Dermis microvascular lymphatic vessel endothelial cell (primary cell): Measurements from ENCODE around the gene ERC1. TPM values are rescaled to one million over a fixed set of nuclear protein-coding genes. Genes with fewer than 3 reads are reported as not detected.
"Not testable (repeated sequence)": the region's sequence is repeated elsewhere in the genome, so short reads cannot be mapped to it uniquely, and the experiment has no call there.

Source experiments
- DNase-seq, 2 donors: peaks; one replicate each; pipeline versions ENCODE4 v3.0.0 to v3.0.0-alpha.2; 2010; ENCODE audit warnings: low read depth in 2 of 2
- total RNA-seq: library from RNA; depleted of rRNA; stranded (reverse); fragments of >200 nt; gene quantifications from 2 replicates; pipeline ENCODE4 v1.2.1, GENCODE V29; 2014

ERC1 gene
- total RNA-seq, 1 donor from 2014 or later: 18.4 TPM

DNA sequence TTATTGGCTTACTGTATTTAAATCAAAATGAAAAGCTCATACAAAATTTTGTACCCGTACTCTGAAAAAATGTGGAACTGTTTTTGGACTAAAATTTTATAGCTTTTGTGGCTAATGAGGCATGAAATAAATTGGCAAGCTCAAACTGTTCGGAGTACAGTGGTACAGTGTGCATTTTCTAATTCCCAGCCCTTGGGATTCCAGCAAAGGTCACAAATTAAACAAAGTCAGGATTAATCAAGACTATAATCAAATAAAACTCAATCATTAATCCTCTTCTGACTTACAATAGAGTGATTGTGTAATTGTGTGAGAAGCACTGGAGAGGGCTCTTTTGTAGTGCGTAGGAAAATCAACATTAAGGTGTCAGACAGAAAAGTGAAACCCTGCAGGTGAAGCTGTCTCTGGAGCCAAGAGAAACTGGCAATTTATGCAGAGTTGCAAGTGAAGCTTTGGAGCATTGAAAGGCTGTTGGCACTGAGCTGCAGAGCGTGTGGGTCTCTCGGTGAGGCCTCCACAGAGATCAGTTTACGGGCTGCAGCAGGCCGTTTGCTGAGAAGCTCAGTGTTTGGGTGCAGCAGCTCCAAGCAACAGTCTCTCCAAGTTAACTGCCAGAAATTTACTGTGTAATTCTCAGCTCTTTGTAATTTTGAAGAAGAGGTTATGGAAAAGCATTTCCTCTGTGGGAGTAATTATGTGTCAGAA is 327.5 kb downstream of the ERC1 start:
- no peak for DNase-seq

DNA sequence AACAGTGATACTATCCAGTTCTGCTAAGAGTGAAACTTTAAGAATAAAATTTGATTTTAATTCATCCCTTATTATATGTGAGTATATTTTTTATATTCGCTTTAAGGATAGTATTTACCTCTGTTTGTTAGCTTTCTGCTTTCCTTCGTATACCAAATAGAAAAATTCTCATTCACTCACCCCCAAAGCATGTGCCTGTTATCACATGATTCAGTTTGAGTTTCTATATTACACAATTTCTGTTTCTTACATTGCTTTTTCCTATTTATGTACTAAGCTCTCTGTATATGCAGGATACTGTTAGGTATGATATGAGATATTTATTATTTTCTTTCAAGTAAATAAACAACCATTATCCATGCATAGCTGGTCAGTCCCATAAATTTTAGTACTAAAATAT is 328.2 kb downstream of the ERC1 start:
- DNase-seq: no peak

DNA sequence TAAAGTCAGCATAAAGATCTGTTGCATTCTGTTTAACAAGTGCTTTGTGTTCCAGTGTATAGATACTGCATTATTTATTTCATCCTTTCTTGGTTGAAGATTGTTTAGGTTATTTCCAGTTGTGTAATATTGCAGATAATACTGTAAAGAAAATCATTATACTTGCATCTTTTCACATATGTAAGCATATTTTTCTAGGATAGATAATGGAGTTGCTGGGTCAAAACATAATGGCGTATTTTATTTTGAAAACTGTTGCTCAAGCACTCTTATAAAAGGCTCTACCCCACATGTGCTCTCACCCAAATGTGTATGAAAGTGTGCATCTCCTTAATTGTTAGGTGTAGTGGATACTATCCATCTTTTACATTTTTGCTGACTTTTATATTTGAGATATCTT is 329.0 kb downstream of the ERC1 start:
- DNase-seq: no peak

DNA sequence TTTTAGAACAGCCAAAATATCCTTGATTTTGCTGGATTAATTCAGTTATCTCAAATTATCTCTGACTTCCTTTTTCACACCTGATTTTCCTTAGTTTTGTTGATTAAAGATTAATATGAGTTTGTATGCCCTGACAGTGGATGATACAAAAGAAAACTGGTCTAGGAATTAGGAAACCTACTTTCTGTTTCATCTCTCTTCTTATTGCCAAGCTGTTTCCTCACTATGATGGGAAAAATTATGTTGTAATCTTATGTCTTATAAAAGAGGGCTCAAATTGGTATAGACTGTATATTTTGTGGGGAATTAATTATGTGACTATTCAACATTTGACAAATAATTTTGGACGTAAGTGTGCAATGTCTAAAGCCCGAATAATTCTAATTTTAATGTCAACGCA is 331.8 kb downstream of the ERC1 start:
- no peak for DNase-seq

DNA sequence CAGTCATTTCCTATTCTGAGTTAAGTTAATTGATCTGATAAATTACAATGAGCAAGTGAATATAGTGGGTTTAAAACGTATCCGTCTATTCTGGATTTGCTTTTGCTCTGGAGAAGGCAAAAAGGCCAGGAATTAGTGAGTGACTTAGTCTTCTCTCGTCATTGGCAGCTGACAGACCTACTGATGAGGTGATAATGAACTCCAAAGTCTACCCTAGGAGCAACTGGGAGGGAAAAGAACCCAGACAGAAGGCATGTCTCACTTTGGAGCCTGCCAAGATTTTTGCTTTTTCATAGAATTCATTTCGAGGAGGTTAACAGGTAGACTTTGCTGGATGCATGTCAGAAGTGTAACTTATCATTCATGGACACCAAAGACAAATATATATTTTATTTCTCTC is 333.1 kb downstream of the ERC1 start:
- DNase-seq: no peak

DNA sequence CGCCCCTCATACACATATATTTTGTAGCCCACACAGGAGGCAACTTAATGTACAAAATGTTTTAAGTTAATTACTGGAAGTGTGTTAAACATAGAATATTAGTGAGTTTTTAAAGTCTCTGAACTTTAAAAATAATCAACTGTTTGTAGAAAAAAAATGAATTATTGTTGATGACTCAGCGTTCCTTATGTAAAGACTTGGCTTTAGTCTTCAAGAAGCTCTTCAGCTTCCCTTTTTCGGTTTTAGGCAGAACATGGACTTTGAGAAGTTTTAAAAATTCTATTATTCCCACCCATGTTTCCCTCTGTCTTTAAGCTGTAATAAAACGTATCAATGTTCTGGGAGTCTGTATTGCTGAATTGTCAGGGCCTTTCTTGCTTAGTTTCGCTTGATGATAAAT is 333.9 kb downstream of the ERC1 start:
- no peak for DNase-seq

DNA sequence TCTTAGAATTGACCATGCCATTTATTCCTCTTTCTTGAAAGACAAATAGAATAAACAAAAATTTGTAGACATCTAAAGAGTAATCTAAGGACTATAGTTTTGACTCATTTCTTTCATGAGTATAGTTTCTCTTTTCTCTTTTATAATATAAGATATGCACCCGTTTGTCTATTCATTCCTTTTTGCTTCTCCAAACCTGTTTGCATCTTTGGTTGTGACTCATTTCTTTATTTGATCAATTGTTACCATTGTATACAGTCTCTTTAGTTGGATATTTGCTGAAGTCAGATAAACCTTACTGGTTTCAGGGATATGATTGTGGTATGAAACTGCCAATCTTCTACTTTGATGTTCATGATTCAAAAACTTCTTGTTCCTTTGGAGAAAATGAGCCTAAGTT is 334.6 kb downstream of the ERC1 start:
- DNase-seq: no peak

DNA sequence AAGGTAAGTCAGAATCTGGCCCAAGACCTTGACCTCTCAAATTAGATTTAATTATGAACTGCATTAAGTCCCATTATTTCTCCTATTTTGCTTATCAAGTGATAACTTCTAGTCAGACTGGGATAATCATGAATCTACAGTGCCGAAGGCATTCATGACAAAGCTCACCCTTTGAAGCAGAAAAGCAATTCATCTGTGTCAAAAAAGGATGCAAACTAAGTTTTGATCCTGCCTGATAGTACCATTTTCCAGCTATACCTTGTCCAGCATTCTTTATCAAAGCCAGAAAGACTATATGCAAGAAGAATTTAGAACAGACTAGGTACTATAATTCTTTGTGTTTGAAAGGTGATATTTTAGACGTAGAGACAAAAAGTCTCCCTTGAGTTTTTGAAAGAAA is 335.2 kb downstream of the ERC1 start:
- DNase-seq: no peak

DNA sequence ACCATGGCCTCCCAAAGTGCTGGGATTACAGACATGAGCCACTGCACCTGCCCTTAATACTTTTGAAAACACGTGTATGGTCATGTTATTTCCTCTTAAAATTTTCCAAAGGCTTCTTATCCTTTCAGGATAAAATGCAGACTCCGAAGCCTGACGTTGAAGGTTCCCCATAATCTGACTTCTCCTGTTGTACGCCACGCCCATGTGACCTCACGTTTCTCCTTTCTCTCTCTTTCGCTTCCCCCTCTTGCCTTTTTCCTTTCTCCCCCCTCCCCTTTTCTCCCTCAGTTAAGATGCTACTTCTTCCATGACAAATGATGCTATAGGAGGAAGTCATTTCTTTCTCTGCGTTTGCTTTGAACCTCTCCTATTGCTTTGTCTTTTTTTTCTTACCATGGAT is 337.4 kb downstream of the ERC1 start:
- DNase-seq: no peak

DNA sequence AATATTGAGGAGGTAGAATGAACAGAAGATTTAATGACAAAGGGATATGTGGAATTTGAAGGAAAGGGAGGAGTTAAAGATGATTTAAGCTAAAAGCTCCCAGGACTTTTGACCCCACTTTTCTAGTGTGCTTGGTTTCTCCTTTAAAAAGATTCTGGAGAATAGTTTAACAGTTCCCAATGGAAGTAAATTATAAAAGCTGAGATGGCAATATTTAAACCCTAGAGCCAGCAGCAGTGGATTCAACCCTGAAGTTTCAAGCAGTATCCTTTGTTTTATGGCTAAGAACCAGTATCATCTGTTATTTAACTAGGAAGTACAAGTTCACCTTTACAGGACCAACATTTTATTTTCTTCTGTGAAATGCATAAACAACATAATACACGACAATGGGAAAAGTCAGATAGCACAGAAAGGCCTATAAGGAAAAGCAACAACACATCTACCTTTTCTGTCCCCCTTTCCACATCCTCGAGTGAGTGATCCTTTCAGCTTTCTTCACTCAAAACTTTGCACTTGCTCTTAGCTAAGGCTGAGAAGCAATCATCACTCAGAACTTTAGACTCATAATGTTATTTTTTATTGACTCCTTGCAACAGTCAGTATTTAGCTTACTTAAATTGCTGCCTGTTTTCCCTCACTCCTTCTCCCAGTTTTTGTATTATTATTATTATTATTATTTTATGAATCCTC is 338.9 kb downstream of the ERC1 start:
- no peak for DNase-seq

DNA sequence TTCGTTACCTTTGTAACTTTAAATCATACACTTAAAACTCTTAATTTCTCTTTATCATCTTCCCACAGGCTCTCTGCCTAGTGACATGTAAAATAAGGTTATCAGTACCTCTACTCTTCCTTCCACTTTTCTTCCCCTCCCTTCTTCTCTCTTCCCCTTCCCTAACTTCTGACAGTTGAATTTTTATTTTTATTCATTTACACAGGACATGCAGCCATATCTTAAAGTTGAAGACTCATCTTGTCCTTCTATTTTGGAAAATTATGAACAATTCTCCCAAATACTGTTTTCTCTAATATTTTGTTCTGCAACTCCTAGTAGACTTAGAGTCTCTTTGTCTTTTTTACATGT is 339.4 kb downstream of the ERC1 start:
- DNase-seq: no peak

DNA sequence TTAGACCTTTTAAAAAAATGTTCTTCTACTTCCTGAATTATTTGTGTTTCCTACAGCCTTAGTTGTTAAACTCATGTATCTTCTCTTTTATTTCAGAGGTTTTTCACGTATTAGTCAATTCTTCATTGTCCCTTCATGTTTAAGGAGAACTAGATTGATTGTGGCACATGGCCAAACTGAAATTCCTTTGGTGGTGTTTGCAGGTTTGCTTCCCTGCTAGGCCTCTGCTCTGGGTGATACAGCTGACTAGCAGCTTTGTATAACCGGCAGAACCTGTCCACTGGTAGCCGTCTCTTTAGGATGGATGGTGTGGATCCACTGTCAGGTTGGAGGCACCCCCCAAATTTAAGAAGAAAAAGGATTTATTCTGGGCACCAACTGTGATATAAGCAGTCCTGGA is 341.3 kb downstream of the ERC1 start:
- no peak for DNase-seq

DNA sequence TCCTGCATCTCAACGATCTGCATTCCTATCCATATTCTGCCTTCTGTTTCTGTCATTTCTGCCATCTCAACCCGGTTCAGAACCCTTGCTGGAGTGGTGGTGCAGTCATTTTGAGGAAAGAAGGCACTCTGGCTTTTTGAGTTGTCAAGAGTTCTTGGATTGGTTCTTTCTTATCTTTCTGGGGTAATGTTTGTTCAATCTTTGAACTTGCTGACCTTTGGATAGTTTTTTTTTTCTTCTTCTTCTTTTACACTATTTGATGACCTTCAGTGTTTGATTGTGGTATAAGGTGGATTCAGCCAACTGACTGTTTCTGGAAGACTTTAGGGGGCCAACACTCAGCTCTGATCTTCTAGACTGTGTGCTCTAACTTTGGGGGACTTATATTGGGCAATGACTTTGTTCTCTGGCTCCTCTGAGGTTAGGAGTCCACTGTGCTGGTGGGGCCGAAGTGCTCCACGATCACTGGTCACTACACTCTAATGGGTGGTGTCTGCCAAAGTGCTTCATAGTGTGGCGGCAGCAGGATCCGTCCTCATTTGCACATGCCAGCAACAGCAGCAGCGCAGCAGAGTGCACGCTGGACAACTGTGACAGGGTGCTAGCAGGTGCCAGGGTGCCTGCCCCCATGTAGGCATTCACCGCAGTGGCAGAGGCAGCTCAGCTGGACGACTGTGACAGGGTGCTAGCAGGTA is 347.6 kb downstream of the ERC1 start:
- DNase-seq: no peak

DNA sequence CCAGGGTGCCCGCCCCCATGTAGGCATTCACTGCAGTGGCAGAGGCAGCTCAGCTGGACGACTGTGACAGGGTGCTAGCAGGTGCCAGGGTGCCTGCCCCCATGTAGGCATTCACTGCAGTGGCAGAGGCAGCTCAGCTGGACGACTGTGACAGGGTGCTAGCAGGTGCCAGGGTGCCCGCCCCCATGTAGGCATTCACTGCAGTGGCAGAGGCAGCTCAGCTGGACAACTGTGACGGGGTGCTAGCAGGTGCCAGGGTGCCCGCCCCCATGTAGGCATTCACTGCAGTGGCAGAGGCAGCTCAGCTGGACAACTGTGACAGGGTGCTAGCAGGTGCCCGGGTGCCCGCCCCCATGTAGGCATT is 348.1 kb downstream of the ERC1 start:
- not testable (repeated sequence) for DNase-seq

DNA sequence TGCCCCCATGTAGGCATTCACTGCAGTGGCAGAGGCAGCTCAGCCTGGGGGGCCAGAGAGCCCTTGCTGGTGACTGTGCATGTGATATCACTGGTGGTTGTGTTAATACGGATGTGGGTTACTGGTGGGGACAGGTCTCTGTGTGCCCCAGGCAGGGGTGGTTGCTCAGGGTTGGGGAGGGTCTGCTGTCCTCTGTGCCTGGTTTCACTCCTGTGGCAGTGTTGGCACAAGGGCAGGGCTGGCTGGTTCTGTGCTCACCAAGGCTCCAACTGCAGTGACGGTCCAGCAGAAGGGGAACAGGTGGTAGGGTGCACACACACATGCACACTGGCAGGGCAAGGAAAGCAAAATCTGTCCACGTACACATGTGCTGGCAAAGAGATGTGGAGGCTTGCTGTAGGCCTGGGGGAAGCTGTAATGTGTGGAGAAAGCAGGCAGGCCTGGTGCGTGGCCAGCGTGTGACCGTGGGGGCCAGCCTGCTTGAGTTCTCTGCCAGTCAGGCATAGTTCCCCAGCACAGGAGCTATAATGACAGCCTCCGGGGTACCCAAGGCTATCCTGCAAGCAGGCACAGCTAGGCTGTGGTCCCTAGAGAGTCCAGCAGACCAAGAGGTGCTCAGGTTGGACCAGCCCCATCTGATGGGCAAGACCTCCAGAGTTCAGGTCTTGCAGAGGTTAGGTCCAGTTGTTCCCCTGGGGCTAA is 348.7 kb downstream of the ERC1 start:
- no peak for DNase-seq

DNA sequence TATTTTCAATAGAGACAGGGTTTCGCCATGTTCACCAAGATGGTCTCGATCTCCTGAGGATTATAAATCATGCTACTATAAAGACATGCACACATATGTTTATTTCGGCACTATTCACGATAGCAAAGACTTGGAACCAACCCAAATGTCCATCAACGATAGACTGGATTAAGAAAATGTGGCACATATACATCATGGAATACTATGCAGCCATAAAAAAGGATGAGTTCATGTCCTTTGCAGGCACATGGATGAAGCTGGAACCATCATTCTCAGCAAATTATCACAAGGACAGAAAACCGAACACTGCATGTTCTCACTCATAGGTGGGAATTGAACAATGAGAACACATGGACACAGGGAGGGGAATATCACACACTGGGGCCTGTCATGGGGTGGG is 350.2 kb downstream of the ERC1 start:
- DNase-seq: not testable (repeated sequence)

DNA sequence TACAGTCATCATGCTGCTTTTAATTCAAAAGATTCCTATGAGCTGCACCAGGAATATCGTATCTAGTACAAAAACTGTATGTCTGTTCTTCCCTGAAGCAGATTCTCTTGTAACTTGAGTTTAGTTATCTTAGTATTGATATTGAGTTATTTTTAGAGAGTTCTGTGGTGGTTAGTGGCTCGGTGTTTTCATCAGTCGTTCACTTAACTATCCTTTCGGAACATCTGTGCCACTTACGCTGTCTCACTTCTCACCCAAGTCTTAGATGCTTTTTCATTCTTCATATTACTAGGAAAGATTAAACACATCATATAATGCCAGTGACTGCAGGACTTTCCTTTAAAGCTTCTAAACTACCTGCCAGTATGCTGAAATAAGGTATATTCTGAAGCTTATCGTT is 352.4 kb downstream of the ERC1 start:
- DNase-seq: no peak

DNA sequence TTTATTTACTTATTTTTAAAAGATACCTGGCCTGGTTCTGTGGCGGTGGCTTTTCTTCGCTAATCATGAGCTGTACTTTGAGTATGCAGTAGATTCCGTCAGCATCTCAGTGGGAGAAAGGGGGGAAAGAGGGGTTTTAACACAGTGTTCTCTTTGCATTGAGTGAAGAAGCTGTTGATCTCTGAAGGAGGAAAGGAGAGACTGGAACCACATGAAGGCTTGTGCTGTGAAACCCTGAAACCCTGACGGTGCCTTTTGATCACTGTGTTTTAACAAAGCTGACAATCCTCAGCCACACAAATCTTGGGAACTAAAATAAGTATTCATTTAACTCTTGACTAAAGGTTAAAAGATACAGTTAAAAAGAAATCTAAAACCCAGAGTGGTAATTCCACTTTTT is 353.2 kb downstream of the ERC1 start:
- no peak for DNase-seq

DNA sequence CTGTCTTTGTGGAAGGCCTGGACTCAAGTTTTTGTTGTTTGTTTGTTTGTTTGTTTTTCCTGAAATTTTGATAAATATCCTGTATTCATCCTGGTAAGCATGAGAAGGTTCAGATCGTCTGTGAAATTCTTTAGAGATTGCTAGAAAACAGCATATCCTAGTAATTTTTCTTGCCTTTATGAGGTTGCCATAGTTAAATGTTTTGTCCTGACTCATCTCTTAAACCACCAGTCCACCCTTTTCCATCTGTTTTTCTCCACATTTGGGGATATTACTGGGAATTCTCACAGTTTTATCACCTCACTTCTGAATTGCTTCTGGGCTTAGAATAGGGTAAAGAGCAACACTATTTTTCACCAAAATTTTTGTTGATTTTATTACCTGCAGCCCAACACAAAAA is 355.1 kb downstream of the ERC1 start:
- no peak for DNase-seq

DNA sequence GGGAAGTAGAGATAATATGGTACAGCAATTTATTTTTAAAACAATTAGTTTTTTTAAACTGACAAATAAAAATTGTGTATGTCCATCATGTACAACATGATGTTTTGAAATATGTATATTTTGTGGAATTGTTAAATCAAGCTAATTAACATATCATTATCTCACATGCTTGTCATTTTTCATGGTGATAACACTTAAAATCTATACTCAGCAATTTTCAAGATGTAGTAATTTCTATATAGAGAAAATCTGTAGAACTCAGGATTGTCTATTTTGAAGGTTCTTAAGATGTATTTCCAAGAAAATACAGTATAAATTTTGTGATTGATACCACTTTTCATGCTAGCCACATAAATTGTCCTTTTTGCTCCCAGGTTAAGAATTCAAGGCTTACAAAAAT is 356.3 kb downstream of the ERC1 start:
- DNase-seq: no peak

DNA sequence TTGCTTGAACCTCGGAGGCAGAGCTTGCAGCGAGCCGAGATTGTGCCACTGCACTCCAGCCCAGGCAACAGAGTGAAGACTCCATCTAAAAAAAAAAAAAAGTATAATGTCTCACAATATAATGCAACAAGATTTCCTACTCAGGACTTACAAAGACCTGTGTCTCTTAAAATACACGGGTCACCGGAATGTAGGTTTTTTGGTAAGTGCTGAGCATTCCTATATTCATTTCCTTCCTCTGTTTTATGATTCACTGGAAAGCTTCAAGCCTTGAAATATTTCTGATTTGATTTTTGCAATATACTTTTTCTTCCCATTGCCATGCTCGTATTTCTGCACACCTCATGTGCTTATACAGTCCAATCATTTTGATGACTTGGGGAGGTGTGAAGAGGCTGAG is 357.6 kb downstream of the ERC1 start:
- no peak for DNase-seq
